Adipocyte (in vitro differentiated cells): Measurements from ENCODE around the gene FBXO44.

Experiments used
- DNase-seq: peaks from one replicate; pipeline ENCODE4 v3.0.0-alpha.2; 2015; ENCODE audit warnings: low read depth
- H3K27me3 ChIP-seq: replicated peaks from 2 replicates; pipeline ENCODE4 v1.7.0; 2013; ENCODE audit warnings: mild to moderate bottlenecking, low read length, moderate library complexity; ENCODE audit not compliant: control insufficient read depth, insufficient read depth
- H3K36me3 ChIP-seq: 2 replicates; pipeline ENCODE4 v1.7.0; 2013; ENCODE audit warnings: low read length, mild to moderate bottlenecking, moderate library complexity; ENCODE audit not compliant: control insufficient read depth, insufficient read depth, severe bottlenecking
- H3K4me1 ChIP-seq: 2 replicates; pipeline ENCODE4 v1.7.0; 2013; ENCODE audit warnings: mild to moderate bottlenecking, low read length, moderate library complexity; ENCODE audit not compliant: control insufficient read depth, insufficient read depth
- H3K4me3 ChIP-seq: 2 replicates; pipeline ENCODE4 v1.7.0; 2013; ENCODE audit warnings: mild to moderate bottlenecking, low read length, moderate library complexity
- H3K9ac ChIP-seq: 2 replicates; pipeline ENCODE4 v1.7.0; 2013; ENCODE audit warnings: mild to moderate bottlenecking, low read length, moderate library complexity
- H3K9me3 ChIP-seq: 2 replicates; pipeline ENCODE4 v1.7.0; 2013; ENCODE audit warnings: mild to moderate bottlenecking, low read length, moderate library complexity; ENCODE audit not compliant: control insufficient read depth

FBXO44 gene

DNA sequence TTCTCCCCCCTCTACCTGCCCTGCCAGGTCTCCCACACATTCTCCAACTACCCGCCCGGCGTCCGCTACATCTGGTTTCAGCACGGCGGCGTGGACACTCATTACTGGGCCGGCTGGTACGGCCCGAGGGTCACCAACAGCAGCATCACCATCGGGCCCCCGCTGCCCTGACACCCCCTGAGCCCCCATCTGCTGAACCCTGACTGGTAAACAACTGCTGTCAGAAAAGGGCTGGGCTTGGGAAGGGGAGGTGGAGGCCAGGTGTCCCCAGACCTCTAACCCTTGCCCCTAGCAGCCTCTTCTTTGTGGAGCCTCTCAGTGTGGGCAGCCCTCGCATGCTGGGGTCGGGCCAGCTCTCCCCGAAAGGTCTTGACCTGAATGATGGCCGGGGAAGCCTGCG is 6.4 kb downstream of the FBXO44 start:
- Histone ChIP-seq H3K4me3 (no peak overlapping the region), H3K27me3 (no peaks in the 10 kb centered on the region), H3K9ac (no peak overlapping the region), H3K36me3 (no peaks in the 10 kb centered on the region), H3K4me1 (no peaks in the 10 kb centered on the region), H3K9me3 (no peaks in the 10 kb centered on the region)
- DNase-seq = no peak

DNA sequence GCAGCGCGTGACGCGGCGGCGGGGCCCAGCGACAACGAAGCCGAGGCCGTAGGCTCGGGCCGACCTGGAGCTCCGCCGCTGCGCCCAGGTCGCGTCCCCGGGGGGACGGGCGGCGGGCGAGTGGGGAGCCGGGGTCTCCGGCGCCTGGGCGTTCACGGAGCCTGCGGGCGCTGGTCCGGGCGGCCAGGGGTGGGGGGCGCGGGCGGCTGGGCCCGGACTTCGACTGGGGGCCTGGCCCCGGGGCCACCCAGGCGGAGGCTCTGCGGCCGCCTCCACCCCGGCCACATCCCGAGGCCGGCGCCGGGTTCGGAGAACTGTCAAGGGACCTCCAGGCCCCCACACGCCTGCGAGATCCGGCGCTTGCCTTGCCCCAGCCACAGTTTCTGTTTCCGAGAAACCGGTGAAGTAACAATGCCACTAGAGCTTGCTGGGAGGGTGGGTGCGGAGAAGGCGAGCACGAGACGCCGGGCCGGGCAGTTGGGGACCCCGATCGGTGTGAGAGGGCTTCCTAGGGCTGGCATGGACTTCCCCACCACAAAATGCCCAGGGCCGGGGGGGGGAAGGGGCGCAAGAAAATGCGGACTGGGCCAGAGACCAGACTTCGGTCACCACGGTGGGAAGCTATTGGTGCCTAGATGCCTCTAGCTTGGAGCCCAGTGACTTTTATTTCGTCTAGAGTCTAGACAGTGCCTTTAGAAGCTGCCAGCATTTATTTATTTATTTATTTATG is 9.8 kb downstream of the FBXO44 start:
- no peaks in the 10 kb centered on the region for H3K36me3 ChIP-seq
- peak overlapping the region; percentile 74 for H3K4me3 ChIP-seq
- H3K4me1 ChIP-seq = no peaks in the 10 kb centered on the region
- H3K9me3 ChIP-seq = no peaks in the 10 kb centered on the region
- peak; percentile 60 for DNase-seq
- peak overlapping the region; percentile 78 for H3K9ac ChIP-seq
- H3K27me3 ChIP-seq = no peaks in the 10 kb centered on the region

DNA sequence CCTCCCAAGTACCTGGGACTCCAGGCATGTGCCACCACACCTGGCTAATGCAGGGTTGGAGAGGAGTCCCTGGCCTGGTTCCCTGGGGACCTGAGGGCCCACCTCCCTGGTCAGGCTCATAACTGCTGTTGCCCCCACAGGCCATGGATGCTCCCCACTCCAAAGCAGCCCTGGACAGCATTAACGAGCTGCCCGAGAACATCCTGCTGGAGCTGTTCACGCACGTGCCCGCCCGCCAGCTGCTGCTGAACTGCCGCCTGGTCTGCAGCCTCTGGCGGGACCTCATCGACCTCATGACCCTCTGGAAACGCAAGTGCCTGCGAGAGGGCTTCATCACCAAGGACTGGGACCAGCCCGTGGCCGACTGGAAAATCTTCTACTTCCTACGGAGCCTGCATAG is 13.8 kb downstream of the FBXO44 start:
- H3K27me3 ChIP-seq = no peaks in the 10 kb centered on the region
- no peaks in the 10 kb centered on the region for H3K4me1 ChIP-seq
- DNase-seq = no peak
- H3K9me3 ChIP-seq = no peaks in the 10 kb centered on the region
- H3K36me3 ChIP-seq = peaks cover 12% of the 10 kb centered on the region
- H3K4me3 ChIP-seq = no peak overlapping the region
- H3K9ac ChIP-seq = no peak overlapping the region

DNA sequence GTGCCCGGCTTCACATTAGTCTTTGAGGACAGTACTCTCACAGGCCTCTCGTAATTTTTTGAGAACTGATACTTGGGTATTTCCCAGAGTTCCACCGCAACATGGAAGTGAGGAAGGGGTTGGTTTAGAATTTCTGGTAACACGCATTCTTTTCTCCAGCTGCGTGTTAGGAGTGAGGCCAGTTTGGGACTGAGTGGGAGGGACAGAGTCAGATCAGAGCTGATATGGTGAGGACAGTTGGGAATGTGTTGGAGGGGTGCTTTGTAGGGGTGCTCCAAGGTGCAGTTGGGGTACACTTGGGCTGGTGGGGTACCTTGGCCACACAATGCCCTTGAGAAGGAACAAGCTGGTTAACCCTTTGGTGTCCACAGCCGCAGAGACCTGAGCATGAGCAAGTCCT is 16.1 kb downstream of the FBXO44 start:
- Histone ChIP-seq H3K4me3 (no peak overlapping the region), H3K36me3 (peaks cover 26% of the 10 kb centered on the region)
- no peak for DNase-seq

DNA sequence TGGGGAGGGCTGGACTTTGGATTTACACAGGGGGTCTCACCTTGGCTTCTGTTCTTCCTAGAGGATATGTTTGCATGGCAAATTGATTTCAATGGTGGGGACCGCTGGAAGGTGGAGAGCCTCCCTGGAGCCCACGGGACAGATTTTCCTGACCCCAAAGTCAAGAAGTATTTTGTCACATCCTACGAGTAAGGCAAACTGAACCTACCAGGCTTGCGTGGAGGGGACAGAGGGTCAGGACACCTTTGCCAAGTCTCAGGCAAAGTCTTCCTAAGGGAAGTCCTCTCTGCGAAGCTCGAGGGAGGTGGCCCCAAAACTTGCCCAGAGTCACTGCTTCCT is 16.5 kb downstream of the FBXO44 start:
- no peak overlapping the region for H3K4me3 ChIP-seq
- DNase-seq = no peak
- H3K9me3 ChIP-seq = no peaks in the 10 kb centered on the region
- no peaks in the 10 kb centered on the region for H3K27me3 ChIP-seq
- H3K36me3 ChIP-seq = peaks cover 26% of the 10 kb centered on the region
- H3K9ac ChIP-seq = no peak overlapping the region
- H3K4me1 ChIP-seq = no peaks in the 10 kb centered on the region

More for the DNA sequence above, 16.1 kb downstream of the FBXO44 start:
- Histone ChIP-seq H3K9me3 (no peaks in the 10 kb centered on the region), H3K27me3 (no peaks in the 10 kb centered on the region), H3K4me1 (no peaks in the 10 kb centered on the region), H3K9ac (no peak overlapping the region)

DNA sequence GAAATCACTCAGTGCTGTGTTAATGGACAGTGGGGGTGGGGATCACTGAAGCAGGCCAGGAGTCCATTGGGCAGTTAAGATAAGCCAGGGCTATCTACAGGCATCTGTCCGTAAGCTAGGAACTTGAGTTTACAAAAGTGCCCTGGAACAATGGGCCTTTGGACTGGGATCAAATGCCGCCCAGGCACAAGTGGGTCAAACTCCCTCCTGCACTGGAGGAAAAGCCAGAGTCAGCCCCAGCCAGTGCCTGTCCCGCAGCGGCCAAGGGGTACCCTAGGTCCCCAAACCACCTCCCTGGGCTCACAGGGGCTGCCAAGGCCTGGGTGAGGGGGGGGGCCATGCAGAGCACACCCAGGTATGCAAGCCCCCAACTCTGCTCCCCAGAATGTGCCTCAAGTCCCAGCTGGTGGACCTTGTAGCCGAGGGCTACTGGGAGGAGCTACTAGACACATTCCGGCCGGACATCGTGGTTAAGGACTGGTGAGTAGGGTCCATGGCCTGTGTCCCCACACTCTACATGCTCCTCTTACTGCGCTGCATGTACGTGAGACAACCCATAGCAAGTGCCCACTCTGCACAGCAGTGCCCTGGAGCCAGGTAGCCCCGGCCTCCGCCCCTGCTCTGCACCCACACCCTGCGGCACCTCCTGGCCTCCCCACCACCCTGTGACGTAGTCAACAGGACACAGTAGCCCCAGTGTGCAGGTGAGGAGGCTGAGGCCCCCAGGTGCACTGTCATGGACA is 17.0 kb downstream of the FBXO44 start:
- no peak for DNase-seq
- H3K9me3 ChIP-seq = no peaks in the 10 kb centered on the region
- no peaks in the 10 kb centered on the region for H3K4me1 ChIP-seq
- no peaks in the 10 kb centered on the region for H3K27me3 ChIP-seq
- H3K4me3 ChIP-seq = no peak overlapping the region
- H3K9ac ChIP-seq = no peak overlapping the region
- H3K36me3 ChIP-seq = peaks cover 29% of the 10 kb centered on the region

DNA sequence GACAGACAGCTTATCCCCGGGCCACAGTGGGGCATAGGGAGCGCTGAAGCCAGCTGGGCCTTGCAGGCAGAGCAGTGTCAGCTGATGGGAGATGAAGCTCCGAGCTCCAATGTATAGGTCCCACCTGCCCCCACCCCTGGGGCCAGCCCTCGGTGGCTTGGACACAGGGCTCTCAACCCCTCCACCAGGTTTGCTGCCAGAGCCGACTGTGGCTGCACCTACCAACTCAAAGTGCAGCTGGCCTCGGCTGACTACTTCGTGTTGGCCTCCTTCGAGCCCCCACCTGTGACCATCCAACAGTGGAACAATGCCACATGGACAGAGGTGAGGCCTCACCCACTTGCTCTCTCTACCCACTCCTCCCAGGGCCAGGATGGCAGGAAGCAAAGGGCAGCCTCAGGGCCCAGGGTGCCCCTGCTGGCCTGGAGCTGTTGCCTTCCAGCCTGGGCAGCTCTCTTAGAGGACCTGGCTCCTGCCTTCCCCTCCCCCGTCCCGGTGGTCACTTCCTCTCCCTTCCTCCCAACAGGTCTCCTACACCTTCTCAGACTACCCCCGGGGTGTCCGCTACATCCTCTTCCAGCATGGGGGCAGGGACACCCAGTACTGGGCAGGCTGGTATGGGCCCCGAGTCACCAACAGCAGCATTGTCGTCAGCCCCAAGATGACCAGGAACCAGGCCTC is 18.6 kb downstream of the FBXO44 start:
- H3K36me3 ChIP-seq = peaks cover 29% of the 10 kb centered on the region
- H3K9me3 ChIP-seq = no peaks in the 10 kb centered on the region
- no peak overlapping the region for H3K4me3 ChIP-seq
- H3K27me3 ChIP-seq = no peaks in the 10 kb centered on the region
- no peak for DNase-seq
- H3K4me1 ChIP-seq = no peaks in the 10 kb centered on the region
- H3K9ac ChIP-seq = no peak overlapping the region

DNA sequence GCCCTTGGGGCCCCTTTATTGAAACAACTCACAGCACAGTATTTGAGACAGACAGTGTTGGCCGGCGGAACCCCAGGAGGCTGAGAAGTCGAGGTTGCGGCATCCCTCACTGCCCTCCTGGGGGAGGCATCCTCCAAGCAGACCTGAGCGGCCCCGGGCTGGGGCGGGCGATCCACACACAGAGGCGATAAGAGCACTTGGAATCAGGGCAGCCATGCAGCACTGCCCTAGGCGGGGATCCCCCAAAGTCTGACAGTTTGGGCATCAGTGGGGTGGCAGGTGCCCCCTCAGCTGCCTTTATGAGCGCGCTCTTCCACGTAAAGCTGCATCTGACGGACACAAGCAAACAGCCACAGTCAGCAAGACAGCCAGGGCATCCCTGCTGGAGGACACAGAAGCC is 19.8 kb downstream of the FBXO44 start:
- H3K27me3 ChIP-seq = no peaks in the 10 kb centered on the region
- H3K9me3 ChIP-seq = no peaks in the 10 kb centered on the region
- no peak overlapping the region for H3K9ac ChIP-seq
- peaks cover 29% of the 10 kb centered on the region for H3K36me3 ChIP-seq
- no peak for DNase-seq
- no peaks in the 10 kb centered on the region for H3K4me1 ChIP-seq
- H3K4me3 ChIP-seq = no peak overlapping the region

DNA sequence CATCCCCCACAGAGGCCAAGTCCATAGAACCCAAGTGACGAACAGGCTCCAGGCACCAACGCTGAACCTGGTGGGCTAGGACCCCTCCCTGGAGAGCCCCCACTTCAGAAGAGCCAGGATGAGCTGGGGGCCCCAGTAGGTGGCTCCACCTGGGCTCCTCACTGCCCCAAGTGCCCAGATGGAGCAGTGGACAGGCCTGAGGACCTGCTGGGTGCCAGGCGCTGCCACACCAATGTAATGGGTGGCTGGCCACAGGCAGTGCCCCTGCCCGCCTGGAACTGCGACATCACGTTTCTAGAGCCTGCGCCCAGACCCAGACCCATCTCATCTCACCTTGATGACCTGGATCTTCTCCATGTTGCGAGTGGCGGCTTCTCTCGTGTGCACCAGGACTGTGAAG is 20.6 kb downstream of the FBXO44 start:
- Histone ChIP-seq H3K4me3 (no peak overlapping the region), H3K9ac (no peak overlapping the region), H3K9me3 (no peaks in the 10 kb centered on the region), H3K36me3 (peaks cover 29% of the 10 kb centered on the region), H3K4me1 (peaks cover 2% of the 10 kb centered on the region), H3K27me3 (no peaks in the 10 kb centered on the region)
- DNase-seq = no peak

DNA sequence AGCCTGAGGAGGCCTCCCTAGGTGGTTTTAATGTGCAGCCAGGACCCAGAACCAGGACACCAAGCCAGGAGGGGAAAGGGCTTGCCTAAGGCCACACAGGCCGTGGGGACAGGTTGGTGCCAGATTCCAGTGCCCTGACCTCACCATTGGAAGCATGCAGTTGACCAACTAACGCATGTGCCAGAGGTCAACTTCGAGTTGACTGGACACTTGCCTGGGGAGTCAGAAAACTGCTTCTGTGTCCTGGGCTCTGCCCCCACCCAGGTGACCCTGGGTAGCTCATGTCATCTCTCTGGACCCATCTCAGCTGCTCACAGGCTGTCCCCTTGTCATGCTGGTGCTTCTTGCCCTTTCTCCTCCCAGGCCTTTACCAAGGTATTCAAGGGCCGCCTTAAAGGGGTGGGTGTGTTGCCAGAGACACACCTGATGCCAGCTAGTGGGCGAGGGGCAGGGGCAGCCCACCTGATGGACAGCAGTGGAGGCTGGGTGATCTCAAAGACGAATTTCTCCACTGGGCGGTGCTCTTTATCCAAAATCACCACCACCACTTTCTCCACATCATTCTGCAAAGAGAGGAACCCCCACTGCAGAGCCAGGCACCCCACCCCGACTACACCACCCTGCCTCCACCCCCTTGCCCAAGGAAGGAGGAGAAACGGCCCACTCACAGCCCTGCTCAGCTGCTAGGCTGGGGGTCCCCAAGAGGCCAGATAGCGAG is 21.9 kb downstream of the FBXO44 start:
- Histone ChIP-seq H3K36me3 (peaks cover 29% of the 10 kb centered on the region), H3K4me1 (peaks cover 5% of the 10 kb centered on the region), H3K9me3 (no peaks in the 10 kb centered on the region), H3K4me3 (no peak overlapping the region), H3K27me3 (no peaks in the 10 kb centered on the region), H3K9ac (no peak overlapping the region)
- no peak for DNase-seq

DNA sequence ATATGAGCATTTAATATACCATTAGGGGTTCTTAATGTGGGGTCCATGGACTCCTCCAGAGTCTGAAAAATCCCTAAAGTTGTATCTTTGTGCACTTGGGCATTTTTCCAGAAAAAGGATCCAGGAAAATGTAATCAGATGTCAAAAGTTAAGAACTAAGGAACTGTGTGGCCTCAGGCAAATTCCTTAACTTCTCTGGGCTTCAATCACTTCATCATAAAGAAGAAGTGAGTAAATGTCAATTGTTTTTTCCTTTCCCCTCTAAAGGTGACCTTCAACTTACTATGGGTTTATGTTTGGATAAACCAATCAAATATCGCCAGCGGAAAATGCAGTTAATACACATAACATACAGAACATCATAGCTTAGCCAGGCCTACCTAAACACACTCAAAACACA is 23.8 kb downstream of the FBXO44 start:
- no peak for DNase-seq
- peaks cover 3% of the 10 kb centered on the region for H3K27me3 ChIP-seq
- H3K9me3 ChIP-seq = no peaks in the 10 kb centered on the region
- no peak overlapping the region for H3K4me3 ChIP-seq
- peaks cover 10% of the 10 kb centered on the region for H3K4me1 ChIP-seq
- H3K36me3 ChIP-seq = peaks cover 18% of the 10 kb centered on the region
- H3K9ac ChIP-seq = no peak overlapping the region
